GM19043 (cell line): Measurements from ENCODE around the gene ZNF324.
"Not testable (repeated sequence)": the region's sequence is repeated elsewhere in the genome, so short reads cannot be mapped to it uniquely, and the experiment has no call there.

ENCODE experiments used
- ATAC-seq: cut with Tn5 transposase; IDR thresholded peaks from one replicate; pipeline ENCODE4 v1.9.1; 2021; ENCODE audit warnings: low read depth; ENCODE audit not compliant: unreplicated experiment

ZNF324 gene

DNA sequence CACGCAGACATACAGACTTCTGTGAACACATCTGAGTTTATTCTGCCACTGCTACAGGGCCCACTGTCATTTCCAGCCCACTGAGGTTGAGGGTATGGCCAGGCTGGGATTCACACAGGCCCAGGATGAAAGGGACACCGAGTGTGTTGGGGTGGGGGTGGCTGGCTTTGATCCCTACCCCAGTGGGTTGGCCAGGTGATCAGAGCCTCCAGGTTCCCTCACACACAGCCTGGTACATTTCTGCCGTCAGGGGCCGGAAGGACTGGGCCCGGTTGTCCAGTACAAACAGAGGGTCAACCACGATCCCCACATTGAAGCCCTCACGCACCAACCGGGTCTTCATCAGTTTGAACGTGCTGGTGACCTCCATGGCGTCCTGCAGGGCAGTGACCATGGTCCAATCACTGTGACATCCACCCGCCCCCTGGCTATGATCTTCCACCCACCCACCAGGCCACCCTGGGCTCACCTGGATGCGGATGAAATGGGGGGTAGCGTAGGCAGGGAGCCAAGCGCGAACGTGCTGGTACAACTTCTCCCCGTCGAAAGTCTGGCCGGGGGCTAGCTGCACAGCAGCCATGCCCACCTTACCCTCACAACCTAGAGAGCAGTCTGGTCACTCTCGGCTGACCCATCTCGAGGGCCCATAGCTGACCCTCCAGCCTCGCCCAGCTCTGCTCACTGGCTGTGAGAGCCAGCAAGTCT, 31.6 kb downstream of the ZNF324 start:
- ATAC-seq: no peak

DNA sequence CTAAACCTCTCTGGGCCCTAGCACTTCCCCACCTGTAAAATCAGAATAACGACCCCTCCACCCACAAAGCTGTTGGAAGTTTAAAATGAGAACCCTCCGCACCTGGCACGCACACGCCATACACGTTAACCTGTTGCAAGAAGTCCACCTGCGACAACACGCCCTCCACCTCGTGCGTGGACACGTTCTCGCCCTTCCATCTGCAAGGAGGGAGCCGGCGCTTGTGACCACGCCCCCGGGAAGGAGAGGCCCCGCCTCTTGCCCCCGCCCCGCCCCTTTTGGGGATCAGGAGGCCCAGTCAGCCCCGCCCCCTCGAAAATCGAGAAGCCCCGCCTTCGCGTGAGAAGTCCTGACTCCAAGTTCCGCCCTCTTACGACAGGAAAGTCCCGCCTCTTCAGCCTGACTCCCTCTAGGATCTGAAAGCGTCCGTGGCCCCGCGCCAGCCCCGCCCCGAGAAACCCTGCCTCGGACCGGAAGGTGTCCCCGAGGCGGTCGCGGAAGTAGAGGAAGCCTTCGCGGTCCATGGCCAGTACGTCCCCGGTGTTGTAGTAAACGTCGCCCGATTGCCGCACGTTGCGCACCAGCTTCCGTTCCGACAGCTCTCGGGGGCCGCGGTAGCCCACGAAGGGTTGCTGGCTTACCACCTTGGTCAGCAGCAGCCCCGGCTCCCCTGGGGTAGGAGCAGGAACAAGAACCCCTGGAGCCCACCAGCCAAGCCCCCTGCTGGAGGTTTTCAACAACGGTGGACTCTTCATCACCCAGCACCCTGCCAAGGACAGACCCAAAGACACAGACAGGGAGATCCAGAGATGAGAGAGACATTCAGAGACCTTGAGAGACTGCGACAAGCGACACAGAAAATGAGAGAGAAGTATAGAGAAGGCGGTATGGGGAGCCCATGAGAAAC, 32.4 kb downstream of the ZNF324 start:
- peak; percentile 93 for ATAC-seq

DNA sequence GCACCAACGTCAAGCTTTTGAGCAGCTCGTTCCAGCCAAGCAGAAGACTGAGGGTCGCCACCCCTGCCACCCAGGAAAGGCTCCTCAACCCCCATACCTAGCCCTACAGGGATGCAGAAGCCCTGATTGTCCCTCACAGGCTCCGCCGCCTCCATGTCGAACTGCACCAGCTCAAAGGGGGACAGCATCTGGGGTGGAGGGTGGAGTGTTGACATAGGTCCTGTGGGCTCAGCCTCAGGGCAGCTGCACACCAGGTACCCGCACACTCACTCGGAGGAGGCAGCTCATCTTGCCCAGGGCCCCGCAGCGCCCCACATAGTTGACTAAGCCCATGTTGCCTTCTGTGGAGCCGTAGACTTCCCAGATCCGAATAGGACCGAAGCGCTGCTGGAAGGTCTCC, 33.4 kb downstream of the ZNF324 start:
- no peak for ATAC-seq

DNA sequence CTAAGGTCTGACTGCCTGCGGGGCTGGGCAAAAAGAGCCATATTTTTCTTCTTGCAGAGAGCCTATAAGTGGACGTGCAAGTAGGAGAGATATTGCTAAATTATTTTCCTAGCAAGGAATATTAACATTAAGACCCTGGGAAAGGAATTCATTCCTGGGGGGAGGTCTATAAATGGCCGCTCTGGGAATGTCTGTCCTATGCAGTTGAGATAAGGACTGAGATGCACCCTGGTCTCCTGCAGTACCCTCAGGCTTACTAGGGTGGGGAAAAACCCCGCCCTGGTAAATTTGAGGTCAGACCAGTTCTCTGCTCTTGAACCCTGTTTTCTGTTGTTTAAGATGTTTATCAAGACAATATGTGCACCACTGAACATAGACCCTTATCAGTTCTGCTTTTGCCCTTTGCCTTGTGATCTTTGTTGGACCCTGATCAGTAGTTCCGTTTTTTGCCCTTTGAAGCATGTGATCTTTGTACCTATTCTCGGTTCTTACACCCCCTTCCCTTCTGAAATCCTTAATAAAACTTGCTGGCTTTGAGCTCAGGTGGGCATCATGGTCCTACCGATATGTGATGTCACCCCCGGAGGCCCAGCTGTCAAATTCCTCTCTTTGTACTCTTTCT, 40.8 kb downstream of the ZNF324 start:
- ATAC-seq: not testable (repeated sequence)

DNA sequence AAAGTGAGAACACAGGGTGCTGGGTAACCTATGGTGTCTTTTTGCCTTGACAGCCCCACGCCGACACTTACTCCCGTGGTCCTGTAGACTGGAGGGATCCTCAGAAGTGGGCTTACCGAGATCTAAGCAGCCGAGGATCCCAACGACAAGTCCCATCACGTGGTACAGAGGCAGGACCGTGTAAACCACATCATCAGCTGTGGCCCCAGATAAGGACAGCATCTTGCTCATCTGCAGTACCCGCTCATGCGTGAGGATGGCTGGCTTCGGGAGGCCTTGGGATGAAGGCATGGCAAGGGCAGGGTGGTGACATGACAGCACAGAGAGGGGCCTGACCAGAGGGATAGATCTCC, 42.8 kb downstream of the ZNF324 start:
- ATAC-seq: no peak

- no peak for ATAC-seq
These were observed 43.4 kb downstream of the ZNF324 start for GRCh38 chr19:58510084-58510862.

DNA sequence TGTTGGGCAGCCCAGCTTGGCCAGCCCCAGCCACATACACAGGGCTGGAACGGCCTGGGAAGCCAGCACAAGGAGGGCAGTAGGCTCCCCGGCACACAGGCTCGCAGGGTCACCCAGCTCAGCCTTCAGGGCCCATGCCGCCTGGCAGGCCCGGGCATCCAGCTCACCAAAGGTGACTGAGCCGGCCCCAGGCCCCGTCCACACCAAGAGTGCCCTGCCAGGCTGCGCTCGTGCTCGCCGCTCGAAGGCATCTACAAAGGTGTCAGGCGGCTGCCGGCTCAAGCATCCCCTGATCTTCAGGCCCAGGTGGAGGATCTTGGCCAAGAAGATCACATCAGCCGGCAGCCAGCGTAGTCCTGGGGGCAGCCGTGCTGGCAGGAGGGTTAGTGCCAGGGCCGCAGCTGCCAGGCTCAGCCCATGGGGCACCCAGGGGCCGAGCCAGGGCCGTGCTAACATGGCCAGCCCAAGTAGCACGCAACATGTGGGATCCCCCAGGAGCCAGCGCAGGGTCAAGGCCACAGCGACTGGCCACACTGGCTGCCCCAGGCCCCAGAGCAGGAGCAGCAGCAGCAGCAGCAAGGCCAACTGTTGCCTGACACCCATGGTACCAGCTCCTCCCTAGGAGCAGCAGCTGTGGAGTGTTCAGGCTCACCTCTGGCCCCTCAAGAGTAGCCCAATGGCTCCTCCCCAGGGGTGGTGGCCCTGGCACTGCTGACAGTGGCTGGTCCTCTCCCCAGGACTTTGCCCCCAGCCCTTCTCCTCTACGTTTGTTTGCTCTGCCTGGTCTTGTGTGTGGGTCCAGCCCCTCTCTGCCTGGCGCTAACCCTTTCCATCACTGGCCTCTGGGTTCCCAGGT, 44.7 kb downstream of the ZNF324 start, which contains the start of gene SLC27A5:
Gene SLC27A5, minus strand, starts transcription at position 640 of the 856 bp plus-strand sequence. Its CDS starts 37 bp downstream, at position 603.
- ATAC-seq: no peak

- ATAC-seq: no peak
These were observed 46.4 kb downstream of the ZNF324 start for GRCh38 chr19:58513213-58513693.

DNA sequence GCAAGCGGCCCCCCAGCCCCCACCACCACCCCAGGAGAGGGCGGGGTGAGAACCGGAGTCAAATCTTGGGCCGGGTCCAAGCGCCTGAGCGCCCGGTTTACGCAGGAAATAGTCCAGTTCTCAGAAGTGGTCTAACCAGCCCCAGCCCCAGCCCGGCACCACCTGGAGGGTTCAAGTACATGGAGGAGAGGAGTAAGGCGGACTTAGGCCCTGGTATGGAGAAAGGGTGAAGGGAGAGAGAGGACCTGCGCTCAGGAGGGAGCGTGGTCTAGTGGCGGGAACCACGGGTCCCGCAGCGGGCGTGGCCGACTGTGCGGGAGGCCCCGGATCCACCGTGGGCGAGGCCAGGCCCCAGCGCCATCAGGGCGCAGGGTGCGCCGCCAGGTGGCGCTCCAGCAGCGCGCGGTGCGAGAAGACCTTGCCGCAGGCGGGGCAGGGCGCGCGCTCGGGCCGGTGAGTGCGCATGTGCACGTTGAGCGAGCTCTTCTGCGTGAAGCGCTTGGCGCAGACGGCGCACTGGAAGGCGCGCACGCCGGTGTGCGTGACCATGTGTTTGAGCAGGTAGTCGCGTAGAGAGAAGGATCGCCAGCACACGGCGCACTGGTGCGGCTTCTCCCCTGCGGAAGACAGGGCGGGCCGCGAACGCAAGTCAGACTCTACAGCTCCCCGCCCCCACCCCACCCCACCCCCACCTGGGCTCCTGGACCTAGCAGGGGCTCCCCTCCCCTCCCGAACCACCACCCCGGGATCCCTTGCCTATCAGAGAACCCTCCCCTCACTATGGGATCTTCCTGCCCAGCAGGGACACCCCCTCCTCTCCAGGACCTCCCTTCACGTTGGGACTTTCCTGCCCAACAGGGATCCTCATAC, 47.0 kb downstream of the ZNF324 start:
- peak; percentile 59 for ATAC-seq

DNA sequence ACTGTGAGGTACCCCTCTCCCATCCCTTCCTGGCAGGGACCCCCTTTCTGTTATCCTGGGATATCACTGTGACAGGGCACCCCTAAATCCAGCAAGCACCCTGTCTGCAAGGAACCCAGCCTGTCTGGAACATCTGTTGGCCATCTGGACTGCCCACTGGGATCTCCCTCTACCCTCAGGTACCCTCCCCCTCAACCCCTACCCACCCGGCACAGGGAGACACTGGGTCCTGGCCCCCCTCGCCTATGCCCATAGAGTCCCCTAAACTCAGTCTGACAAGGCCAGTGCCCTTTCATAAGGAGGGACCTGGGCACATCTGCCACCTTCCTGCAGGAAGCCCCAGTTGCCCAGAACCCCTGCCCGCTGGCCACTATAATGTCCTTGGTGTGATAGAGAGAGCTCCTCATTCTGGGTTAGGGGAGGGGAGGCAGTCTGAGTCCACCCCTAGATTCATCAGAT, 47.7 kb downstream of the ZNF324 start:
- no peak for ATAC-seq

GRCh38 chr19:58515259-58515658, 48.4 kb downstream of the ZNF324 start:
- no peak for ATAC-seq

DNA sequence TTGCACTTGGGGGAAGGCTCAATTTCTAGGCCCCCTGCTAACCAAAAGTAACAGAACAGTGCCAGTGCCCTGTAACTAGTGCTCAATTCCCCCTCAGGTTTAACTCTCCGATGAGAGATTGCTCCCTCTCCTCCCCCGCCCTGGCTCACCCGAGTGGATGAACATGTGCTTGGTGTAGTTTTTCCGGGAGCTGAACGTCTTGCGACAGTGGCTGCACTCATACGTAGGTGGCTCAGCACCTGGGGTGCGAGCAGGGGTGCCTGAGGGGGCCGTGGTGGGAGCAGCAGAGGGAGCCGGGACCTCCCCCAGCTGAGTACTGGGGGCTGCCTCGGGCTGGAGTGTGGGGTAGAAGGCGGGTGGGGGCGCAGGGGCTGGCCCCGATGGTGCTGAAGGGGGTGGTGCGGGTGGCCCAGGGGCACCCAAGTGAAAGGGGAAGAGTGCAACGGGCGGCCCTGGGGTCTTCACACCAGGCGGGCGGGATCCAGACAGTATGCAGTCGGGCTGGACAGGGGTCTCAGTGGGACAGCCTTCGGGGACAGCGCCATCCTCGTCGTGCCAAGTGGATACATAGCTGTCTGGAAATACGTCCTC, 49.5 kb downstream of the ZNF324 start:
- no peak for ATAC-seq

DNA sequence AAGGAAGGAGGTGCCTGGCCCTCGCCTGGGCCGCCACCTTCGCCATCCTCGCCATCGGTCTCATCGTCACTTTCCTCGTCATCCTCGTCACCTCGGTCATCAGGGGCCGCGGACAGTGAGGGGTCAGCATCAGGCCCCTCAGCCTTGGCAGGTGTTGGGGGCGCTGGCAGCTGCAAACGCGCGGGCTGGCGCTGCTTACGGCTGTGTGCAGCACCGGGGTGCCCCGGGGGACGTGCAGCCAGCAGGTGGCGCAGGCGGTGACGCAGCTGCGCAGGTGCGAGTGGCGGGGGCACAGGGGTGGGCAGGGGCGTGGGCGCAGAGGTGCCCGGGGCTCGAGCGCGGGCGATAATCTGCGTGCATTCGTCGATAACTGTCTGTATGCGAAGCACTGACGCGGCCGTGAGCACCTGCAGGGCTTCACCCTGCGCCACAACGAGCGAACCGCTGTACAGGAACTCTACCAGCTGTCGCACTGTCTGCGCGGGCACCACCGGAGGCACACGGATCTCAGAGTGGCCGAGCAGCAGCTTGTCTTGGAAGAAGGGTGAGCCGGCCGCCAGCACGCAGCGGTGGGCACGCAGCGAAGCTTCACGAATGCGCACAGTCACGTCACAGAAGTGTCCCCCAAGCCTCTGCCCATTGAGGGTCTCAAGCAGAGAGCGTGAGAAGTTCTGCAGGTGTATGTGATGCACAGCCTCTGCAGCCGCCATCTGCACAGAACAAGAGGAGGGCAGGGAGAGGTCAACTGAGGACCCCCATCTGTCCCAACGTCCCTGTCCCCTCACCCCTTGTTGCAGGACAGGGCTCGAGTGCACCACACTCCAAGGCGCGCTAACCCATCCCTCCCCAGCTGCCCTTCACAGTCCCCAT, 50.3 kb downstream of the ZNF324 start:
- ATAC-seq: no peak

- no peak for ATAC-seq
These were observed 51.6 kb downstream of the ZNF324 start for GRCh38 chr19:58518256-58519086.

DNA sequence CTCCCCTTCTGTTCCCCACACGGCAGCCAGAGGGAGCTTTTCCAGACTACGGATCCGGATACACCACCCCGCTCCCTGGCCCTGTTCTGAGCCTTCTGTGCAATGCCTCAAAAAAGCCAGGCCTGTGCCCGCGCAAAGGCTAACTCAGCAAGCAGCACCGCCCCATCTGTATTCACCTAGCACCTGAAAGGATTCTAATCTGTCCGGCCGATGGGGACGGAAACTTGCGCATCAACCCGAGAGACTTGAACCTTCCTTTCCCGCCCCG, 52.1 kb downstream of the ZNF324 start:
- ATAC-seq: no peak
